Keratinocyte (primary cell): ENCODE data around the gene DDX31. TPM values are rescaled to one million over a fixed set of nuclear protein-coding genes. Genes with fewer than 3 reads are reported as not detected.

Source experiments
- DNase-seq: peaks from one replicate; pipeline ENCODE4 v3.0.0-alpha.2; 2011; ENCODE audit warnings: low read depth, missing footprints, low spot score
- FAIRE-seq: peaks from 2 replicates; lab custom pipeline; 2011; peaks lifted over from hg19 to GRCh38; lab: Jason Lieb, UNC
- H2AFZ ChIP-seq: 2 replicates; pipeline ENCODE4 v1.6.0; 2012; ENCODE audit warnings: low read length, control low read depth, inconsistent platforms; ENCODE audit not compliant: control insufficient read depth
- H3K27ac ChIP-seq: 2 replicates; pipeline ENCODE4 v1.5.1; 2011; ENCODE audit warnings: low read length; ENCODE audit not compliant: control insufficient read depth, insufficient read depth
- H3K27me3 ChIP-seq: 3 replicates; pipeline ENCODE4 v1.6.0; 2011; ENCODE audit warnings: low read length; ENCODE audit not compliant: control insufficient read depth, insufficient read depth; ENCODE audit errors: extremely low read depth
- H3K36me3 ChIP-seq, 2 experiments: 2 replicates in 1 of 2; 3 replicates in 1 of 2; pipeline ENCODE4 v1.5.1; 2011; ENCODE audit warnings: low read length in 2 of 2, mild to moderate bottlenecking in 1 of 2; ENCODE audit not compliant: control insufficient read depth in 2 of 2, insufficient read depth in 2 of 2; ENCODE audit errors: extremely low read depth in 1 of 2
- H3K4me1 ChIP-seq: 3 replicates; pipeline ENCODE4 v1.5.1; 2011; ENCODE audit warnings: low read length; ENCODE audit not compliant: control insufficient read depth, insufficient read depth; ENCODE audit errors: extremely low read depth
- H3K4me2 ChIP-seq: 3 replicates; pipeline ENCODE4 v1.6.0; 2011; ENCODE audit warnings: low read depth, low read length; ENCODE audit not compliant: control insufficient read depth, insufficient read depth; ENCODE audit errors: extremely low read depth
- H3K4me3 ChIP-seq, 3 experiments: fragments of 200-600 bp in 1 of 3; sonication (generic) in 1 of 3; 2 replicates in 2 of 3; 3 replicates in 1 of 3; pipeline ENCODE4 v1.5.1; 2011 to 2016; ENCODE audit warnings: low read length in 3 of 3, mild to moderate bottlenecking in 3 of 3, control low read depth in 2 of 3, inconsistent platforms in 1 of 3, low read depth in 1 of 3, mixed read lengths in 1 of 3, mixed run types in 1 of 3, moderate library complexity in 1 of 3; ENCODE audit not compliant: control insufficient read depth in 2 of 3, insufficient read depth in 2 of 3; ENCODE audit errors: extremely low read depth in 1 of 3
- H3K79me2 ChIP-seq: 2 replicates; pipeline ENCODE4 v1.6.0; 2012; ENCODE audit warnings: low read length; ENCODE audit not compliant: control insufficient read depth, insufficient read depth
- H3K9ac ChIP-seq: 3 replicates; pipeline ENCODE4 v1.6.0; 2011; ENCODE audit warnings: low read length; ENCODE audit not compliant: control insufficient read depth, insufficient read depth; ENCODE audit errors: extremely low read depth
- H3K9me1 ChIP-seq: 3 replicates; pipeline ENCODE4 v1.6.0; 2011; ENCODE audit warnings: low read length; ENCODE audit not compliant: control insufficient read depth, insufficient read depth; ENCODE audit errors: extremely low read depth
- H3K9me3 ChIP-seq: 2 replicates; pipeline ENCODE4 v1.5.1; 2012; ENCODE audit warnings: low read depth, low read length; ENCODE audit not compliant: control insufficient read depth
- H4K20me1 ChIP-seq: 3 replicates; pipeline ENCODE4 v1.6.0; 2011; ENCODE audit warnings: low read length; ENCODE audit not compliant: control insufficient read depth, insufficient read depth; ENCODE audit errors: extremely low read depth
- CTCF ChIP-seq, 3 experiments: IDR thresholded peaks in 1 of 3; conservative IDR thresholded peaks in 1 of 3; optimal IDR thresholded peaks in 1 of 3; 2 replicates in 2 of 3; 3 replicates in 1 of 3; pipeline versions ENCODE3 to v1.5.1; 2011; ENCODE audit warnings: low read length in 3 of 3, mild to moderate bottlenecking in 3 of 3, moderate library complexity in 2 of 3, control low read depth in 1 of 3, inconsistent platforms in 1 of 3; ENCODE audit not compliant: insufficient read depth in 2 of 3; ENCODE audit errors: extremely low read depth in 1 of 3
- EZH2 ChIP-seq: IDR thresholded peaks from one replicate; pipeline ENCODE4 v1.6.1; 2012; ENCODE audit warnings: inconsistent platforms, mild to moderate bottlenecking, low read length, moderate library complexity
- dilution Hi-C: fragments of 300-500 bp; cut with MboI; formaldehyde crosslinking; loops from one replicate; pipeline ENCODE4 v1.7.0; 2020; ENCODE audit warnings: low sequenced_read_pairs; ENCODE audit not compliant: extremely low pct_ligation_motif_present
- polyA plus RNA-seq, 5 experiments: library from polyadenylated mRNA; depleted of rRNA in 3 of 5; stranded (reverse) in 3 of 5; stranded (forward) in 1 of 5; unstranded in 1 of 5; fragments of >200 nt; gene quantifications; 1 replicate in 1 of 5; 2 replicates in 3 of 5; 3 replicates in 1 of 5; pipeline versions ENCODE4 v1.2.1 to v1.2.3, GENCODE V29; 2011 to 2012; ENCODE audit warnings: missing spikeins in 2 of 5, low read depth in 1 of 5, low replicate concordance in 1 of 5

DDX31 gene
- polyA plus RNA-seq, 1 donor (not counting 4 experiments of a cell fraction or from before 2014, with no cell fraction given), result 21.0 TPM

- H3K79me2 ChIP-seq, result no peaks in the 10 kb centered on the region
- no peak overlapping the region for H3K9ac ChIP-seq
- no peaks in the 10 kb centered on the region for H3K9me1 ChIP-seq
- DNase-seq, result no peak
- no peaks in the 10 kb centered on the region for H3K9me3 ChIP-seq
- H4K20me1 ChIP-seq, result peaks cover 10% of the 10 kb centered on the region
- peaks cover 3 to 19% of the 10 kb centered on the region in 2 experiments for H3K36me3 ChIP-seq
- H3K4me1 ChIP-seq, result no peaks in the 10 kb centered on the region
- H3K4me2 ChIP-seq, result no peak overlapping the region
- dilution Hi-C loops, result no loop called here
- TF ChIP-seq EZH2 (no peak), CTCF (optimal IDR thresholded peaks at IDR 0.05 in 1 of 3, IDR thresholded peaks at IDR 0.05 in 1 of 3, conservative IDR thresholded peaks at IDR 0.05 in 1 of 3; ENCODE audit: extremely low read depth in 1 of 3, insufficient read depth in 2 of 3, low read length in 3 of 3) (no peak)
- peaks cover 43% of the 10 kb centered on the region for H3K27me3 ChIP-seq
- H3K4me3 ChIP-seq, result no peak overlapping the region
- H2AFZ ChIP-seq, result no peak overlapping the region
- FAIRE-seq, result no peak
- H3K27ac ChIP-seq, result no peak overlapping the region
Observed at GRCh38 chr9:132592451-132592850, 77.3 kb downstream of the DDX31 start.

- Histone ChIP-seq H3K4me2 (no peak overlapping the region), H4K20me1 (peaks cover 12% of the 10 kb centered on the region)
- TF ChIP-seq CTCF (optimal IDR thresholded peaks at IDR 0.05 in 1 of 3, IDR thresholded peaks at IDR 0.05 in 1 of 3, conservative IDR thresholded peaks at IDR 0.05 in 1 of 3; ENCODE audit: extremely low read depth in 1 of 3, insufficient read depth in 2 of 3, low read length in 3 of 3) (no peak), EZH2 (no peak)
Observed at GRCh38 chr9:132591751-132592314, 78.0 kb downstream of the DDX31 start.

More at GRCh38 chr9:132591751-132592314, 78.0 kb downstream of the DDX31 start:
- no peaks in the 10 kb centered on the region for H3K9me3 ChIP-seq
- no peak overlapping the region for H3K4me3 ChIP-seq
- H3K27me3 ChIP-seq, result peaks cover 49% of the 10 kb centered on the region
- no peaks in the 10 kb centered on the region for H3K4me1 ChIP-seq
- H3K9me1 ChIP-seq, result no peaks in the 10 kb centered on the region
- no peak overlapping the region for H3K9ac ChIP-seq
- no peaks in the 10 kb centered on the region for H3K79me2 ChIP-seq
- H3K27ac ChIP-seq, result no peak overlapping the region
- DNase-seq (no peak), FAIRE-seq (no peak)
- H3K36me3 ChIP-seq, result peaks cover 3 to 18% of the 10 kb centered on the region in 2 experiments
- H2AFZ ChIP-seq, result no peak overlapping the region
- dilution Hi-C loops, result no loop called here
